DOHH2 (cell line): ENCODE data around the gene CCSER2.

Experiments used
- EZH2phosphoT487 ChIP-seq: fragments of 200-600 bp; sonication (generic); IDR thresholded peaks from 2 replicates; pipeline ENCODE4 v1.6.1; 2017; ENCODE audit warnings: borderline replicate concordance, mild to moderate bottlenecking, antibody characterized with exemption, low read length, moderate library complexity, mixed read lengths
- TF ChIP-seq, protein P1 (sequence below): fragments of 200-600 bp; sonication (generic); IDR thresholded peaks from one replicate; pipeline ENCODE4 v1.5.1; 2014; ENCODE audit warnings: antibody characterized with exemption, mild to moderate bottlenecking, low read depth, low read length; ENCODE audit not compliant: poor library complexity, severe bottlenecking

GRCh38 chr10:84355106-84355505, 26.7 kb downstream of the CCSER2 start:
- TF ChIP-seq, protein P1, sequence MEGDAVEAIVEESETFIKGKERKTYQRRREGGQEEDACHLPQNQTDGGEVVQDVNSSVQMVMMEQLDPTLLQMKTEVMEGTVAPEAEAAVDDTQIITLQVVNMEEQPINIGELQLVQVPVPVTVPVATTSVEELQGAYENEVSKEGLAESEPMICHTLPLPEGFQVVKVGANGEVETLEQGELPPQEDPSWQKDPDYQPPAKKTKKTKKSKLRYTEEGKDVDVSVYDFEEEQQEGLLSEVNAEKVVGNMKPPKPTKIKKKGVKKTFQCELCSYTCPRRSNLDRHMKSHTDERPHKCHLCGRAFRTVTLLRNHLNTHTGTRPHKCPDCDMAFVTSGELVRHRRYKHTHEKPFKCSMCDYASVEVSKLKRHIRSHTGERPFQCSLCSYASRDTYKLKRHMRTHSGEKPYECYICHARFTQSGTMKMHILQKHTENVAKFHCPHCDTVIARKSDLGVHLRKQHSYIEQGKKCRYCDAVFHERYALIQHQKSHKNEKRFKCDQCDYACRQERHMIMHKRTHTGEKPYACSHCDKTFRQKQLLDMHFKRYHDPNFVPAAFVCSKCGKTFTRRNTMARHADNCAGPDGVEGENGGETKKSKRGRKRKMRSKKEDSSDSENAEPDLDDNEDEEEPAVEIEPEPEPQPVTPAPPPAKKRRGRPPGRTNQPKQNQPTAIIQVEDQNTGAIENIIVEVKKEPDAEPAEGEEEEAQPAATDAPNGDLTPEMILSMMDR: no peak
- TF ChIP-seq EZH2phosphoT487: no peak
